Neutrophil (primary cell): Measurements from ENCODE around the gene ZNF536.

Experiments
- H3K27ac ChIP-seq: fragments of 200-600 bp; sonication (generic); 2 replicates; pipeline ENCODE4 v1.5.1; 2016; ENCODE audit warnings: mild to moderate bottlenecking, moderate library complexity
- H3K27me3 ChIP-seq: fragments of 200-600 bp; sonication (generic); 2 replicates; pipeline ENCODE4 v1.6.0; 2016; ENCODE audit warnings: mild to moderate bottlenecking
- H3K36me3 ChIP-seq: fragments of 200-600 bp; sonication (generic); 2 replicates; pipeline ENCODE4 v1.5.1; 2017
- H3K4me1 ChIP-seq, 2 experiments: fragments of 200-600 bp in 1 of 2; sonication (generic) in 1 of 2; 1 replicate in 1 of 2; 2 replicates in 1 of 2; pipeline versions ENCODE4 v1.5.1 to v1.6.1; 2013 to 2016; ENCODE audit warnings: low read depth in 1 of 2, low read length in 1 of 2, mild to moderate bottlenecking in 1 of 2, moderate library complexity in 1 of 2; ENCODE audit not compliant: control insufficient read depth in 1 of 2, insufficient read depth in 1 of 2
- H3K4me3 ChIP-seq, 2 experiments: fragments of 200-600 bp in 1 of 2; sonication (generic) in 1 of 2; 1 replicate in 1 of 2; 2 replicates in 1 of 2; pipeline ENCODE4 v1.5.1; 2013 to 2016; ENCODE audit warnings: low read depth in 1 of 2, low read length in 1 of 2, mild to moderate bottlenecking in 1 of 2, moderate library complexity in 1 of 2
- H3K9me3 ChIP-seq: fragments of 200-600 bp; sonication (generic); 2 replicates; pipeline ENCODE4 v1.5.1; 2016
- CTCF ChIP-seq: fragments of 200-600 bp; sonication (generic); IDR thresholded peaks from 2 replicates; pipeline ENCODE4 v1.5.1; 2016; ENCODE audit warnings: antibody characterized with exemption

The ZNF536 gene

GRCh38 chr19:30522341-30522740, 150.2 kb downstream of the ZNF536 start:
- Histone ChIP-seq H3K27ac (no peak overlapping the region), H3K4me3 (no peak overlapping the region), H3K36me3 (no peaks in the 10 kb centered on the region), H3K4me1 (no peaks in the 10 kb centered on the region), H3K9me3 (no peaks in the 10 kb centered on the region), H3K27me3 (peaks cover 3% of the 10 kb centered on the region)
- TF ChIP-seq CTCF: no peak

- H3K4me3 ChIP-seq: no peak overlapping the region
- no peaks in the 10 kb centered on the region for H3K36me3 ChIP-seq
- H3K27me3 ChIP-seq: peaks cover 3% of the 10 kb centered on the region
- TF ChIP-seq CTCF: no peak
- no peaks in the 10 kb centered on the region for H3K9me3 ChIP-seq
- H3K27ac ChIP-seq: no peak overlapping the region
- no peaks in the 10 kb centered on the region for H3K4me1 ChIP-seq
Measured at GRCh38 chr19:30523791-30524190, 151.6 kb downstream of the ZNF536 start.

DNA sequence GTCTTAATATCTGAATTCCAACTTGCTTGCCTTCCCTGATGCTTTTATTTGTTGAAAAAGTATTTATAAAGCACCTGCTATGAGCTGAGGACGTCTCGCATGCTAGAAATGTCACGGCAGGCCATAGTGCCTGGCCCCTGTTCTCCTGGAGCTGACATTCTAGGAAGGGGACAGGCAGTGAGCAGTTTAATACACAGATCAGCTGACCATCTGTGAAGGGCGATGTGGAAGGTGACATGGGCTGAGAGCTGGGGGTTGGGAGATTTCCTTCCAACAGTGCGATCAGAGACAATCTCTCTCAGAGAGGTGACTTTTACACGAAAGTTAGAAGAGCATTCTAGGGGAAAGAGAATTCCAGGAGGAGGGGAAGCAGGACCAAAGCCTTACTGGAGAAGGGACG, 153.2 kb downstream of the ZNF536 start:
- no peak for TF ChIP-seq CTCF
- no peaks in the 10 kb centered on the region for H3K4me1 ChIP-seq
- no peaks in the 10 kb centered on the region for H3K9me3 ChIP-seq
- H3K4me3 ChIP-seq: no peak overlapping the region
- peaks cover 3% of the 10 kb centered on the region for H3K27me3 ChIP-seq
- no peaks in the 10 kb centered on the region for H3K36me3 ChIP-seq
- H3K27ac ChIP-seq: no peak overlapping the region

DNA sequence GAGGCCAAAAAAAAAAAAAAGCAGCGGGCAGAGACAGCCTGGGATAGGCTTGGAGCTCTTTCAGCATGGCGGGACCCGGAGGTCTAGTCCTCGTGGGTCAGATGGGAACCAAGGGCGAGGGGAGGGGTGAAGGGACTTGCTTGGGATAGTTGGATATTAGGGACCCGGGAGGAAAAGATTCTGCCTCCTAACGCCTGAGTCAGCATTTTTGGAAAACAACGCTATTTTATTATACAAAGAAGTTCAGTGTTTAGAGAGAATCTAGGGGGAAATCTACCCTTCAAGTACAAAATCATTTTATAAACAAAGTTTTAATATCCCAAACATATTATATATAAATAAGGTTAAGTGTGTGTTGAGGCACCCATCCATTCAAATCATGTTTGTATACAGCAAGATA, 156.7 kb downstream of the ZNF536 start:
- no peak overlapping the region for H3K27ac ChIP-seq
- H3K9me3 ChIP-seq: no peaks in the 10 kb centered on the region
- no peaks in the 10 kb centered on the region for H3K4me1 ChIP-seq
- H3K4me3 ChIP-seq: no peak overlapping the region
- TF ChIP-seq CTCF: no peak
- no peaks in the 10 kb centered on the region for H3K36me3 ChIP-seq
- no peaks in the 10 kb centered on the region for H3K27me3 ChIP-seq

GRCh38 chr19:30529876-30530275, 157.7 kb downstream of the ZNF536 start:
- Histone ChIP-seq H3K9me3 (no peaks in the 10 kb centered on the region), H3K27ac (no peak overlapping the region), H3K4me1 (no peaks in the 10 kb centered on the region), H3K36me3 (no peaks in the 10 kb centered on the region), H3K4me3 (no peak overlapping the region), H3K27me3 (no peaks in the 10 kb centered on the region)
- TF ChIP-seq CTCF: no peak

GRCh38 chr19:30530751-30531150, 158.6 kb downstream of the ZNF536 start:
- H3K4me3 ChIP-seq: no peak overlapping the region
- no peak overlapping the region for H3K27ac ChIP-seq
- no peaks in the 10 kb centered on the region for H3K36me3 ChIP-seq
- H3K4me1 ChIP-seq: no peaks in the 10 kb centered on the region
- H3K27me3 ChIP-seq: no peaks in the 10 kb centered on the region
- TF ChIP-seq CTCF: no peak
- H3K9me3 ChIP-seq: no peaks in the 10 kb centered on the region
